Thymus (tissue), 11 donors: Measurements from ENCODE around the gene S100A7A. TPM values are rescaled to one million over a fixed set of nuclear protein-coding genes. Genes with fewer than 3 reads are reported as not detected.

Experiments used
- DNase-seq, 9 donors: peaks; one replicate each; pipeline ENCODE4 v3.0.0-alpha.2; 2013; ENCODE audit warnings: low spot score in 9 of 9, low read depth in 6 of 9, missing footprints in 1 of 9
- H3K27ac ChIP-seq, 2 donors: one replicate each; pipeline ENCODE4 v1.5.1; 2013; ENCODE audit warnings: control low read depth in 1 of 2, low read depth in 1 of 2, low read length in 1 of 2, mild to moderate bottlenecking in 1 of 2, moderate library complexity in 1 of 2
- H3K27me3 ChIP-seq, 2 donors: one replicate each; pipeline ENCODE4 v1.5.1; 2013; ENCODE audit warnings: low read length in 1 of 2; ENCODE audit not compliant: control insufficient read depth in 2 of 2, insufficient read depth in 1 of 2
- H3K36me3 ChIP-seq, 2 donors: one replicate each; pipeline ENCODE4 v1.5.1; 2013; ENCODE audit warnings: low read length in 1 of 2, mild to moderate bottlenecking in 1 of 2, moderate library complexity in 1 of 2; ENCODE audit not compliant: control insufficient read depth in 2 of 2, insufficient read depth in 2 of 2
- H3K4me1 ChIP-seq, 2 donors: one replicate each; pipeline ENCODE4 v1.5.1; 2013; ENCODE audit warnings: low read length in 2 of 2; ENCODE audit not compliant: control insufficient read depth in 2 of 2, insufficient read depth in 2 of 2
- H3K4me3 ChIP-seq, 2 donors: one replicate each; pipeline ENCODE4 v1.5.1; 2013; ENCODE audit warnings: low read length in 2 of 2, control low read depth in 1 of 2, mild to moderate bottlenecking in 1 of 2
- H3K9me3 ChIP-seq, 2 donors: one replicate each; pipeline ENCODE4 v1.5.1; 2013; ENCODE audit warnings: low read length in 1 of 2, mild to moderate bottlenecking in 1 of 2; ENCODE audit not compliant: control insufficient read depth in 2 of 2, insufficient read depth in 1 of 2
- WGBS: extraction: QIAGEN DNeasy Blood & Tissue Kit; methylation state at CpG from one replicate; pipeline ENCODE4 v1.1.7; 2013; 5-methylcytosine and 5-hydroxymethylcytosine counted together
- polyA plus RNA-seq: library from polyadenylated mRNA; stranded (reverse); fragments of 200-250 nt; gene quantifications from one replicate; pipeline ENCODE4 v1.2.3, GENCODE V29; 2013
- total RNA-seq: library from RNA; stranded (reverse); fragments of 120-200 nt; gene quantifications from one replicate; pipeline ENCODE4 v1.2.4, GENCODE V29; 2013
- donor health status: healthy.

S100A7A gene
- total and polyA plus RNA-seq, 2 donors: 0.30 TPM; not detected in 1

DNA sequence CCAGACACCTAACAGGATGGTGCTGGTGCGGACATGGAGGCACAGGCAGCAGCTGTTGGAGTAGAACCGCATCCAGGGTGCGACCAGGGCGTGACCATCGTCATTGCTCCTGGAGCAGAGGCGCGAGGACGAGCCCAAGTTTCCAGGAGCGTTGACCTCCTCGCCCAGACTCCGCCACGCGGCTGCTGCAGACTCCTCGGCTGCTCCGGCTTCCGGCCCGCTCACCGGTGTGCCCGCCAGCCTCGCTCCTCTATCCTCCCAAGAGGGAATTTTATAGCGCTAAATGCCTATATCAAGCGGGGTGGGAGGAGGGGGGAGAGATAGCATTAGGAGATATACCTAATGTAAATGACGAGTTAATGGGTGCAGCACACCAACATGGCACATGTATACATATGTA, 35.6 kb upstream of the S100A7A start:
- Histone ChIP-seq H3K4me1 (no peaks in the 10 kb centered on the region), H3K27ac (no peak overlapping the region)
- DNase-seq: no peak

DNA sequence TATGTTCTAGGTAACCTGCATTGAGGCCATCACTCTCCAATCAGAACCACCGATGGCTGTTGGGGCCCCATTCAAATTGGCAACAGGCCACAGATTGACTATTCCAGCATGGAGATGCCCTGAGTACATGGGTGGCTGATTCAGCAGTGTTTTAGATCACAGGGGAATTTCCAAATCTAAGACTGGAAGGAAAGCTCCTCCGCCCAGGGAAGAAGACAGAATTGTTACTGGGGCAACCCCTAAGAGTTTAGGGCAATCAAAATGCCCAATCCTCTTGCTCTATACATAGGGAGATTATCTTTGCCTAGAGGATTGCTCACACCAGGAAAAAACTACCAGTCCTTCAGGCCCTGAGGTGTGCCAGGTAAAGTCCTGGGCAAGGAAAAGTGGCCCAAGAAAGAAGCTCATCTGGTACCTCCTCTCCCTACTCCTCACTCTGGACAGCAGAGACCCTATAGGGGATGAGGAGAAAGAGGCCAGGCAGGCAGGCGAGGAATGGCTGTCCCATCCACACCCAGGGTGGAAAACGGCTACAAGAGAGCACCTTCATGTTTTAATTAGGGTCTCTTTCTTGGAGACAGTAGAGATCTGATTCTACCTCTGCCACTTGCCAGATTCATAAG, 31.3 kb upstream of the S100A7A start:
- H3K4me1 ChIP-seq: no peaks in the 10 kb centered on the region
- H3K36me3 ChIP-seq: no peaks in the 10 kb centered on the region
- DNase-seq: no peak
- no peaks in the 10 kb centered on the region for H3K27me3 ChIP-seq
- H3K4me3 ChIP-seq: no peak overlapping the region
- WGBS: 95% methylated on average over 4 of the region's 4 CpGs
- no peaks in the 10 kb centered on the region for H3K9me3 ChIP-seq
- no peak overlapping the region for H3K27ac ChIP-seq

More for the DNA sequence above, 35.6 kb upstream of the S100A7A start:
- WGBS: 98% methylated on average over 23 of the region's 23 CpGs
- no peak overlapping the region for H3K4me3 ChIP-seq
- no peaks in the 10 kb centered on the region for H3K9me3 ChIP-seq
- no peaks in the 10 kb centered on the region for H3K27me3 ChIP-seq
- no peaks in the 10 kb centered on the region for H3K36me3 ChIP-seq

DNA sequence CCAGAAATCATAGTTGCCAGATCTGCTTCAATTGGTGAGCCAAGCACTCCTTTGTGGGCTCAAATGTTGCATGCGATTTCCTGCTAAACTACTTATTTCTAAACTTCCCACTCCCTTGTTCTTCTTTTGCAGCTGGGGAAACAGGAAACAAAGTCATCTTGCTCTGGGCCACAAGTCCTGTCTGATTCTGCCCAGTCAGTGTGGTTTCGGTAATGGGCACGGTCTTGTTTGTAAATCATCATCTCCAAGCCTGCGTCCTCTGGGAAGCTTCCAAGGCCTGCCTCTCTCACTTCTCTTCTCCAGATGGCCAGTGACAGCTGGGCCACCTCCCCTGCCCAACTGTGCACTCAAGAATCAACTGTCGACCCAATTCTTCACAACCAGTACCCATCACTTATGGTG, 29.8 kb upstream of the S100A7A start:
- Histone ChIP-seq H3K27ac (no peak overlapping the region), H3K4me1 (no peaks in the 10 kb centered on the region), H3K36me3 (no peaks in the 10 kb centered on the region), H3K9me3 (no peaks in the 10 kb centered on the region), H3K4me3 (no peak overlapping the region), H3K27me3 (no peaks in the 10 kb centered on the region)
- no peak for DNase-seq
- WGBS: 12% methylated on average over 5 of the region's 5 CpGs

DNA sequence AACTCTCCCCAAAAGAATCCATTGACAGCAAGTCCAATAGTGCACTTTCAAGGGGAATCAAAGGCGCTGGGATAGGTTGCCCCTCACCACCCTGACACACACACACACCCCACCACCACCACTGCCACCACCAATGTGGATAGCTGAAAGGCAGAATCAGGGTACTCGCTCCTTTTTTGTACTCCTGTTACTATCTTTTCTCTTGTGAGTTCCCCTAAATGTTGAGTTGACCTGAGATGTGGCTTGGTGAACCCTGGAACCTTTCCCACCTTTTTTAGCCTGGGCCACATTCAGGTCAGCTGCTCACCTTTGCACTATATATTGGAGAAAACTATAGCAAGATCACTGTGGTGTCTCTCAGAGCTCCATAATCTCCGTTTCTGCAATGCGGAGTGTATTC, 29.3 kb upstream of the S100A7A start:
- WGBS: 98% methylated on average over 4 of the region's 4 CpGs
- H3K4me1 ChIP-seq: no peaks in the 10 kb centered on the region
- no peaks in the 10 kb centered on the region for H3K9me3 ChIP-seq
- DNase-seq: no peak
- H3K27ac ChIP-seq: no peak overlapping the region
- H3K4me3 ChIP-seq: no peak overlapping the region
- no peaks in the 10 kb centered on the region for H3K36me3 ChIP-seq
- no peaks in the 10 kb centered on the region for H3K27me3 ChIP-seq

DNA sequence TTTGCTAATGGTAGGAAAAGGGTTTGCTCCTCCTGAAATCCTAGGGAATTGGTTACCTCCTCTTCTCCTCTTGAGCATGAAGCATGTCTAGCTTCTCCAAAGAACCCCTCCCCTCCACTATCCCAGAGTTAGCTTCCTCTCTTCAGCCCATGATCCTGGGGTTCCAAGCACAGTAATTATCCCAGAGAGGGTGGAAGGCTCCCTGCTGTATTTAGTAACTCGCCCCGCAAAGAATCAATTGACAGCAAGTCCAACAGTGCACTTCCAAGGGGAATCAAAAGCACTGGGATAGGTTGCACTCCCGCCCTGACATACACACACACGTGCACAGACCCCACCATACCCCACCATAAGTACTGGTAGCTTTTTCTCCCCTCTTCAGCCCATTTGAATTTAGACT, 28.5 kb upstream of the S100A7A start:
- H3K9me3 ChIP-seq: no peaks in the 10 kb centered on the region
- H3K27me3 ChIP-seq: no peaks in the 10 kb centered on the region
- no peaks in the 10 kb centered on the region for H3K4me1 ChIP-seq
- H3K36me3 ChIP-seq: no peaks in the 10 kb centered on the region
- H3K27ac ChIP-seq: no peak overlapping the region
- no peak overlapping the region for H3K4me3 ChIP-seq
- 97% methylated on average over 4 of the region's 4 CpGs for WGBS
- DNase-seq: no peak

DNA sequence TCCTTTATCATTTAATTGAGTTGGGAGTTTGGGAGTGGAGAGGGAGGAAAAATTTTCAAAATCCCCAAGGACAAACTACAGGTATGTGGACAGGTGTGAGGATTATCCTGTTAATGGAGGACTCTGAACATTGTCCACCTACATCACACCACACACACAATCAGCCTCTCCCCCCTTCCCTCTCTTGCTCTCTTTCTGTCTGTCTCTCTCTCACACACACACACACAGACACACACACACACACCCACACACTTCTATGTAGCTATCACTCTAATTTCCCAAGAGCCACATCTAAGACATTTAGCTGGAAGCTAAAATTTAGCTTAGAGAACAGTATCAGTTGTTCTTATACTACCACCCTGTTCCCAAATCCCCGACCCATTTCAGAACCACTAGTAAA, 26.9 kb upstream of the S100A7A start:
- no peak for DNase-seq
- Histone ChIP-seq H3K4me3 (no peak overlapping the region), H3K36me3 (no peaks in the 10 kb centered on the region), H3K9me3 (no peaks in the 10 kb centered on the region), H3K27ac (no peak overlapping the region), H3K4me1 (no peaks in the 10 kb centered on the region), H3K27me3 (no peaks in the 10 kb centered on the region)
- 93% methylated on average over 1 of the region's 1 CpG for WGBS

DNA sequence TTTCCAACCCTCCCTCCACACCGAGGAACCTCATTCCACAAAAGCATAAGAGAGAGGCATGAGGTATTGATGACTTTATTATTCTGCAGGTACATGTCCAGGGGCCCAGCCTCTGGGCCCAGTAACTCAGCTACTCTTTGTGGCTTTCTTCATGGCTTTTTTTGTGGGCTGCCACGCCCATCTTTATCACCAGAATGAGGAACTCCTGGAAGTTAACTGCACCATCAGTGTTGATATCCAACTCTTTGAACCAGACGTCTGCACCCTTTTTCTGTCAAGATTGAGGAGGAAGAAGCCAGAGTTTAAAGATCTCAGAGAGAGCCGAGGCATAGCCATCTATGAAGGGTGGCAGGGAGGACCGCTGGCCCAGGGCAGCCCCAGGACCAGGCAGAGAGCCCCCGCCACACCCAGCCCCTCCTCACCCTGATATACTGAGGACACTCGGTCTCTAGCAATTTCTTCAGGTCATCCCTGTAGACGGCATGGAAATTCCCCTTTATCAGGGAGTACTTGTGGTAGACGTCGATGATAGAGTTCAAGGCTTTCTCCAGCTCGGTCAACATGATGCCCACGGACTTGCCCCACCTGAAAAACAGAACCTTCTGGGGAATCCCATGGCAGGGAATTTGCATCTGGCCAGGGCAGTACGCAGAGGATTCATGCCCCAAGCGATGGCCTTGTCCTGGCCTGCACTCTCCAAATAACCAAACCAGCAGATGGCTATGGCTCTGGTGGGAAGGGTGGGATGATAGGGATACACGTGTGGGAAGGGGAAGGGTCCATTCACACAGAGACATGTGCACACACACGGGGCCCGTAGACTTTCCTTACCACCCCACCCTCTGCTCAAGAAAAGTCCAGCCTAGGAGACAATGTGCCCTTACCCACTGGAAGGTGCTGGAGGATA, 26.1 kb upstream of the S100A7A start:
- Histone ChIP-seq H3K9me3 (no peaks in the 10 kb centered on the region), H3K4me3 (no peak overlapping the region), H3K36me3 (no peaks in the 10 kb centered on the region), H3K27ac (no peak overlapping the region), H3K27me3 (no peaks in the 10 kb centered on the region), H3K4me1 (no peaks in the 10 kb centered on the region)
- WGBS: 78% methylated on average over 17 of the region's 17 CpGs
- DNase-seq: no peak

DNA sequence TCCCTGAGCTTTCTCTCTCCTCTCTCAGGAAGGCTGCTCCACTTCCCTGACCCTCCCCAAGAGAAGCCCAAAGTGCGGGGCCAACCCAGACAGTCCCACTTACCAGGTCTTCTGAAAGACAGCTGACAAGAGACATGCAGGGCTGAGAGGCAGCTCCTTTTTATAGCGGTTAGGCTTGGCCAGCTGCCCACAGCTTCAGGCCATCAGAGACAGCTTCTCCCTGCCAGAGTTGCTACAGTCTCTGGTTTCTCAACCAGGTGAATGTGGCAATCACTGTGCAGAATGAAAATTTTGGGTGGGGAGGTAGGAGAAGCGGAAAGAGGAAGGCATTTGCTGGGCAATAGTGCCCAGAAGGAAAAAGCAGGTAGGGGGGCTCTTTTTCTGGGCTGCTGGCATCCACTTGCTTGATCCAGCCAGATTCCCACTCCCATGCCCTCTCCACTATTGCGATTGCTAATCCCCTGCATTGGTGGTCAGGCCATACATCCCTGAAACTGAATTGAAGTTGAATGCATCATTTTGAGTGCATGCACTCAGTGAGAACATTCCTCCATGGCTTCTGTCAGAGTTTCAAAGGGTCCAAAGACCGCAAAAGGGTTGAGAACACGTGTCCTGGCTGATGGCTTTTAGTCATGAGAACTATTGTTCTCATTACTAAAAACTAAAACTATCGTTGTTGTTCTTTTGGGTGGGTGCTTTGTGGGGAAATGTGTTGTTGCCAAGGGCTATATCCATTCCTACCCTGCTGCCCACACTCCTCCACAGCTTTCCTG, 25.2 kb upstream of the S100A7A start, which contains the start of gene S100A8:
TSS of gene S100A8 (minus strand) at position 136 of the 773 bp plus-strand sequence. CDS start 538 bp downstream, outside the sequence.
- Histone ChIP-seq H3K36me3 (no peaks in the 10 kb centered on the region), H3K27me3 (no peaks in the 10 kb centered on the region), H3K4me3 (no peak within 1 kb of the TSS), H3K4me1 (no peaks in the 10 kb centered on the region), H3K27ac (no peak within 1 kb of the TSS), H3K9me3 (no peaks in the 10 kb centered on the region)
- 86% methylated on average over 7 of the region's 7 CpGs for WGBS
- peak in 1 of 9 donors; percentile 20 for DNase-seq

DNA sequence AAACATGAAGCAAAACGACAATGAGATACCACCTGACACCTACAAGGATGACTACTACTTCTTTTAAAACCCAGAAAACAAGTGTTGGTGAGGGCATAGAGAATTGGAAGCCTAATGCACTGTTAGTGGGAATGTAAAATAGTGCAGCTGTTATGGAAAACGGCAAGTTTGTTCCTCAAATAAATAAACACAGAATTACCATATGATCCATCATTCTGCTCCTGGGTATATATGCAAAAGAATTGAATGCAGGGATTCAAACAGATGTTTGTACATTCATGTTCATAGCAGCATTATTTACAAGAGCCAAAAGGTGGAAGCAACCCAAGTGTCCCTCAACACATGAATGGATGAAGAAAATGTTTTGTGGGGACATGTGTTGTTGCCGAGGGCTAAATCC, 24.1 kb upstream of the S100A7A start:
- Histone ChIP-seq H3K4me3 (no peak overlapping the region), H3K9me3 (no peaks in the 10 kb centered on the region), H3K27ac (no peak overlapping the region), H3K4me1 (no peaks in the 10 kb centered on the region), H3K27me3 (no peaks in the 10 kb centered on the region), H3K36me3 (no peaks in the 10 kb centered on the region)
- no peak for DNase-seq
- WGBS: 91% methylated on average over 3 of the region's 3 CpGs
